Parathyroid adenoma (tissue), 2 donors: ENCODE measurements around the gene DTX2.
"Not testable (repeated sequence)": the region's sequence is repeated elsewhere in the genome, so short reads cannot be mapped to it uniquely, and the experiment has no call there.

ENCODE experiments used
- H2AFZ ChIP-seq: fragments of 300-600 bp; sonication (generic); one replicate; pipeline ENCODE4 v1.7.0; 2017; ENCODE audit warnings: antibody characterized with exemption, mild to moderate bottlenecking
- H3K27ac ChIP-seq: fragments of 300-600 bp; sonication (generic); one replicate; pipeline ENCODE4 v1.7.0; 2017
- H3K27me3 ChIP-seq: fragments of 300-600 bp; sonication (generic); one replicate; pipeline ENCODE4 v1.7.0; 2017; ENCODE audit warnings: low read length; ENCODE audit not compliant: control insufficient read depth, insufficient read depth
- H3K36me3 ChIP-seq: fragments of 300-600 bp; sonication (generic); one replicate; pipeline ENCODE4 v1.7.0; 2017; ENCODE audit warnings: low read length; ENCODE audit not compliant: control insufficient read depth, insufficient read depth
- H3K4me1 ChIP-seq: fragments of 300-600 bp; sonication (generic); one replicate; pipeline ENCODE4 v1.7.0; 2017; ENCODE audit warnings: control low read depth
- H3K4me2 ChIP-seq: fragments of 300-600 bp; sonication (generic); one replicate; pipeline ENCODE4 v1.7.0; 2017; ENCODE audit warnings: low read length
- H3K4me3 ChIP-seq: fragments of 300-600 bp; sonication (generic); one replicate; pipeline ENCODE4 v1.7.0; 2017; ENCODE audit warnings: low read depth, low read length
- H3K79me2 ChIP-seq: fragments of 300-600 bp; sonication (generic); one replicate; pipeline ENCODE4 v1.7.0; 2017; ENCODE audit warnings: control low read depth
- H3K9ac ChIP-seq: fragments of 300-600 bp; sonication (generic); one replicate; pipeline ENCODE4 v1.7.0; 2017; ENCODE audit warnings: mild to moderate bottlenecking
- H3K9me3 ChIP-seq: fragments of 300-600 bp; sonication (generic); one replicate; pipeline ENCODE4 v1.7.0; 2017; ENCODE audit warnings: low read length; ENCODE audit not compliant: control insufficient read depth
- CTCF ChIP-seq: fragments of 300-600 bp; sonication (generic); IDR thresholded peaks from one replicate; pipeline ENCODE4 v1.7.0; 2017; ENCODE audit warnings: antibody characterized with exemption, mild to moderate bottlenecking
- donor health status: primary hyperparathyroidism.

DTX2 gene

GRCh38 chr7:76504351-76505167, 43.0 kb downstream of the DTX2 start:
- not testable (repeated sequence) for H3K27ac ChIP-seq, H2AFZ ChIP-seq, H3K79me2 ChIP-seq, H3K36me3 ChIP-seq, H3K4me1 ChIP-seq, H3K4me2 ChIP-seq, H3K9me3 ChIP-seq, H3K9ac ChIP-seq, H3K27me3 ChIP-seq, H3K4me3 ChIP-seq

GRCh38 chr7:76505168-76506080, 43.9 kb downstream of the DTX2 start:
- Histone ChIP-seq H3K27ac (no peak overlapping the region), H3K4me1 (no peaks in the 10 kb centered on the region), H3K27me3 (no peaks in the 10 kb centered on the region), H3K9me3 (no peaks in the 10 kb centered on the region), H3K4me2 (no peak overlapping the region), H3K79me2 (no peaks in the 10 kb centered on the region), H2AFZ (no peak overlapping the region), H3K4me3 (no peak overlapping the region), H3K36me3 (no peaks in the 10 kb centered on the region), H3K9ac (no peak overlapping the region)
- no peak for TF ChIP-seq CTCF

- H3K4me2 ChIP-seq: no peak overlapping the region
- no peaks in the 10 kb centered on the region for H3K36me3 ChIP-seq
- no peak overlapping the region for H3K4me3 ChIP-seq
- no peak for TF ChIP-seq CTCF
- no peak overlapping the region for H3K9ac ChIP-seq
- H2AFZ ChIP-seq: no peak overlapping the region
- no peak overlapping the region for H3K27ac ChIP-seq
- no peaks in the 10 kb centered on the region for H3K79me2 ChIP-seq
- H3K27me3 ChIP-seq: no peaks in the 10 kb centered on the region
- H3K9me3 ChIP-seq: no peaks in the 10 kb centered on the region
- H3K4me1 ChIP-seq: no peaks in the 10 kb centered on the region
Measured at GRCh38 chr7:76506081-76506440, 44.6 kb downstream of the DTX2 start.

- not testable (repeated sequence) for H3K27ac ChIP-seq, H3K4me3 ChIP-seq, H3K9ac ChIP-seq, H3K79me2 ChIP-seq, H3K36me3 ChIP-seq, H2AFZ ChIP-seq, H3K9me3 ChIP-seq, H3K4me2 ChIP-seq, H3K27me3 ChIP-seq, H3K4me1 ChIP-seq
Measured at GRCh38 chr7:76506643-76507042, 45.1 kb downstream of the DTX2 start.

- H3K27ac ChIP-seq: no peak overlapping the region
- H3K4me2 ChIP-seq: no peak overlapping the region
- no peak overlapping the region for H2AFZ ChIP-seq
- H3K9me3 ChIP-seq: no peaks in the 10 kb centered on the region
- H3K4me1 ChIP-seq: no peaks in the 10 kb centered on the region
- H3K79me2 ChIP-seq: no peaks in the 10 kb centered on the region
- no peak overlapping the region for H3K4me3 ChIP-seq
- no peak overlapping the region for H3K9ac ChIP-seq
- no peaks in the 10 kb centered on the region for H3K27me3 ChIP-seq
- no peaks in the 10 kb centered on the region for H3K36me3 ChIP-seq
- no peak for TF ChIP-seq CTCF
Measured at GRCh38 chr7:76507723-76508406, 46.4 kb downstream of the DTX2 start.
